Activated T-cell treated with anti-CD3 and anti-CD28 coated beads for 48 hours (primary cell): ENCODE data around the gene CRABP1.

Experiments
- DNase-seq: peaks from one replicate; pipeline ENCODE4 v3.0.0-alpha.2; 2020; ENCODE audit warnings: low read depth

The CRABP1 gene

DNA sequence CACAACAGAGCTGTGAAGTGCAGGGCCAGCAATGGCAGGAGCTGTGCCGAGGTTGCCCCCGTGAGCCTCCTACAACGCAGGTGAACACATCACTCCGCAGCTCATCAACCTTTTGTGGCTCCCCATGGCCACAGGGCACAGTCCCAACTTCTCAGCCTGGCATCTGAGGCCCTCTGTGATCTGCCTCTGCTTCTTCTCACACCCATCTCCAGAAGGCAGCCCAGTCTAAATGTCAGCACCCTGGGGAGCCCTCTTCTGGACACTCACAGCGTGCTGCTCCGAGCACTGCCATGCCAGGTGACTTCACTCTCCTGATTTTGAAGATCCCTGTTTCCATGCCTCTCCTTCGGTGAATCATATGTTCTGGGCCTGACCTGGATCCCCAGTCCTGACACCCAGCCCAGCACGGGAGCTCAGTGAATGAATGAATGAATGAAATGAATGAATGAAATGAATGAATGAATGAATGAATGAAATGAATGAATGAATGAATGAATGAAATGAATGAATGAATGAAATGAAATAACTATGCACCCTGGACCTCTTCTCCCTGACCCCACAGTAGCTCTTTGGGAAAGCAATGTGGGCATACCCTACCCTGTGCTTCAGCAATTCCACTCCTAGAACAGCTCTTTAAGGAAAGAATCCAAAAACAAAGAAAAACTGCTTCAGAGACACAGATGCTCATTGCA is 22.9 kb upstream of the CRABP1 start:
- DNase-seq, result no peak

DNA sequence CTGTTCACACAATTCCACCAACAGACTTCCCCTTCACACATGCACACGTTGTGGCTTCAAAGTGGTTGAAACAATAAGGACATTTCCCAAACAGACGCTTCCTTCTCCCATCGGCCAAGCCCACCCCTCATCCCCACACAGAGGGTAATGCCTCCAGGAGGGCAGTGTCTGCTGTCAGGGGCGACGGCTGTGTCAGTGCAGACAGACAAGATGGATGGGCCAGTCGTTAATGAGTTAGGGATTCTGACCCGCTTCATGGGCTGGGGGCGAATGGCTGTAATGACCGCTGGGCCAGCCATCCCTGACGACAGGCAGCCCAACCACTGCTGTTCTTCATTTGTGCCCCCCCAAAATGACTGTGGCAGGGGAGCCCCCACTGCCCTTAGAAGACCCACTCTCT is 20.6 kb upstream of the CRABP1 start:
- no peak for DNase-seq

DNA sequence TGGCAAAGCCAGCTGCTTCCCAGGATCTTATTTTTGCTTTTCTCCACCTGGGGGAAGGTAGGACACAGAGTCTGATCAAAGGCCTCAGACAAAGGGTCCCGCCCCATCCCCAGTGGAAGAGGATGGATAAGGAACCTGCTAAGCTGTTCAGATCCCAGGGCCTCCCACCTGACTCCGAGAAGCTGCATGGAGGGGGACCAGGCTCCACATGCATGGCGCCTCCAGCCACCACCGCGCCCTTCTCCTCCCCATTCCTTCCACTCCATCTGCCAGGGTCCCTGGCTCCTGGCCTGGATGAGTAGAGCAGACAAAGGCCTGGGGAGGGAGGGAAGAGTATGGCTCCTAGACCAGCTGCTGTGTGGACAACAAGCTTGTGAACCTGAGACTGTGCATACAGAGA is 20.0 kb upstream of the CRABP1 start:
- DNase-seq, result no peak

DNA sequence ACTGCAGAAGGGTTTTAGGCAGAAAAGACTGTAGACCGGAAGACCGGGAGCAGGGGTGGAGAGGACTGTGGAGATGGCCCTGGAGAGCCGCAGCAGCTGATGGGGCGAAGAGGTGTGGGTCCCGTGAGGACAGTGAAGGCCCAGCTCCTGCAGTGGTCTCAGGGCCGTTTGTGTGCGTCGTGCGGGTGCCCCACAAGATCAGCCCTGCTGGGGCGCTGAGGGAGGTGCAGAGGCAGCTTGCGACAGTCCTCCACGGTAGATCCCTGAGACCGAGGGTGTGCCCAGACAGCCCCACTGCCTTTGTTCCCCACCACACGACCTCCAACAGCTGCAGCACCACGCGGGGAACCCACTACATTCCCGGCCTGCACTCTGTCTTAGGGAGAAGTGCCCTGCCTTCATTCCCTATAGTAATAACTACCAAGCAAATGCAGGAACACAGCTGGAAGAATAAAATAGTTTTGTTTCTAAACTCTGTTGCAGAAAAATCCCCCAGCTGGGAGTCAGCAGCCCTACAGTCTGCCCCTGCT is 19.0 kb upstream of the CRABP1 start:
- DNase-seq, result no peak

DNA sequence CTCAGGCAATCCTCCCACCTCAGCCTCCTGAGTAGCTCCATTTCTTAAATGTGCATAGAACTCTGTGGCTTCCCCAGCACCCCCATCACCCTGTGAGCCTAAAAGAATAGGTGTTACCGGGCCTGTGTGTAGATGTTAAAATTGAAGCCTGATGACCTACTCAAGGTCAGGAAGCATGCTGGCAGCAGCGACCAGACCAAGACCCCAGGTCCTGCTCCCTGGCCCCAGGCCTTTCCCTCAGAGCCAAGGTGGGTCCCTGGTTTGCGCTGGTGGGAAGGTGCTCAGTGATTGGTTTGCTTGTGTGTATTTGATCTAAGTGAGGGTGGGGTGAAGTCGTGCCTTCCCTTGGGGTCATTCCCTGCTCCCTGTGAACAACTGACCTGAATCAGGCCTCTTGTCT is 18.4 kb upstream of the CRABP1 start:
- no peak for DNase-seq

DNA sequence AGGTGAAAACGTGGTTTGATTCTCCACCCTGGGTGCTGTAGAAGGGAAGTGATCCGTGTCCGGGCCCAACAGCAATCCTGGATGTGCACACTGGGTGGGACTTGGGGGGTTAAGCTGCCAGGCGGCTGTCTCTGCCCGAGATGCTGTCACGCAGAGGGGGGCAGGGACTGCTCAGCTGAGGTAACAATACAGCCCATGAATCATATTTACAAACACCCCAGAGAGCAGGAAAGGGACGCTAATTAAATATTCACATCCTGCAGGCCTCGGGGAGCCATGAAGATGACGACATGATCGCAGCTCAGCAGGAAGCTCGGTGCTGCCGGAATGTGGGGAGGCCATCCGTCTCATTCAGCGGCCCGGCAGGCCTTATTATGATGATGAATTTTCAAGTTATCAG is 17.9 kb upstream of the CRABP1 start:
- DNase-seq, result no peak

DNA sequence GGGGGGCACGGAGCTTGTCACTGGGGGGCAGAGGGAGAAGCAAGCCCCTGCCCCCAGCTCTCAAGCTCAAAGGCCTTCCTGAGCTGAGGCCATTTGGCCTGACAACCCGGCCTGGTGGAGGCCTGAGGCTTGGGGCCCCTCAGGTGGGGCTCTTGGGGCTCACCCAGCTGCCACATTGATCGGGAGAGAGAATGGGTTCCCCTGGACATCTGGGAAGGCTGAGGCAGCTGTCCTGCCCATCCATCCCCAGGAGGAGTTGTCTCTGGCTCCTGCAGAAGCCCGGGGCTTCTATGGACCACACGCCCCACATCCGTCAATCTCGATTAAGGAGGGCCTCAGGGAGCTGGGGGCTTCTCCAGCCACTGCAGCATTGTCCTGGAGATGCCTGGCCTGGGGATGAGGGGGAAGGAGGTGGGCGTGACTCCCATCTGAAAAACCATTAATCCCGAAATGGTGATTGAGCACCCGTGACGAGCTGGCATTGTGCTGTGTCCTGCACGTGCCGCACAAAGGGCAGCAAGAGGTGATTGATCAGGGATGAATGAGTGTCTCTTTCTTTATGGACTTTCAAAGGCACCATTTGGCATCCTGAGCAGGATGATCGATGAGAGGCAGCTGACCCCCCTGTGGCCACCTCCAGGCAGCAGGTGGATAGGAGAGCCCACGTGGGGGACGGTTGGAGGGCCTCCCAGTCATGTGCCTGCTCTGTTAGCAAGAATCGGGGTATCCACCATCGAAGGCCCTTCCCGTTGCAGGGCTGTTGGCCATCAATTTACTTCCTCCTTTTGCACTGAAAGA is 17.2 kb upstream of the CRABP1 start:
- no peak for DNase-seq

DNA sequence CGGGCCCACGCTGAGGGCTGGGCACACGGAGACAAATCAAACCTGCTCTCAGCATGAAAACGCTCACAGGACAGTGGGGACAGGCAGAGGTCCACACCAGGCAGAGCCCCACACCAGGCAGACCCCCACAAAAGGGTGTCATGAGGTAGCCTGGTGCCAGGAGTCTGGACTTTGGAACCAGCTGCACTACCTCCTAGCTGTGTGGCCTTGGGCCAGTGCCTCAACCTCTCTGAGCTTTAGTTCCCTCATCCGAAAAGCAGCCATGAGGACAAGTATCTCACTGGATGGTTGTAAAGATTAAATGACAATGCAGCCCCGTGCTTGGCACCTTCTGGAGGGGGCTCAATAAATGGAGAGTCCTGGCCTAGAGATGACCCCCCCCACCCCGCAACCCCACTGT is 16.5 kb upstream of the CRABP1 start:
- no peak for DNase-seq

DNA sequence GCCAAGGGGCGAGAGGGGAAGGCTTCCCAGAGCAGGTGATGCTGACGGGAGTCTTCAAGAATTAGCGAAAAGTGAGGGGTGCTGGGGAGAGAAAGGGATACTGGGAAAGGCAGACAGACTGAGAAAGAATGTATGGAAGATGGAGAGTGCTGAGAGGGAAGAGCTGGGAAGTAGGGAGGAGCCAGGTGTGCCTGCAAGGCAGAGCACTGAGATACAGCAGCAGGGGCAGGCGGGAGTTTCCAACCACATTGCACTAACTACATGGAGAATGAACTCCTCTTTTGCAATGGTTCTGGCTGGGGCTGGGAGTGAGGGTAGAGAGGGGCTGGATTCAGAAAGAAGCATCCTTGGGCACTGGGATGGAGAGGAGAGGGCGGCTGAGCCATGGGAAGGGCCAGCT is 16.0 kb upstream of the CRABP1 start:
- no peak for DNase-seq

DNA sequence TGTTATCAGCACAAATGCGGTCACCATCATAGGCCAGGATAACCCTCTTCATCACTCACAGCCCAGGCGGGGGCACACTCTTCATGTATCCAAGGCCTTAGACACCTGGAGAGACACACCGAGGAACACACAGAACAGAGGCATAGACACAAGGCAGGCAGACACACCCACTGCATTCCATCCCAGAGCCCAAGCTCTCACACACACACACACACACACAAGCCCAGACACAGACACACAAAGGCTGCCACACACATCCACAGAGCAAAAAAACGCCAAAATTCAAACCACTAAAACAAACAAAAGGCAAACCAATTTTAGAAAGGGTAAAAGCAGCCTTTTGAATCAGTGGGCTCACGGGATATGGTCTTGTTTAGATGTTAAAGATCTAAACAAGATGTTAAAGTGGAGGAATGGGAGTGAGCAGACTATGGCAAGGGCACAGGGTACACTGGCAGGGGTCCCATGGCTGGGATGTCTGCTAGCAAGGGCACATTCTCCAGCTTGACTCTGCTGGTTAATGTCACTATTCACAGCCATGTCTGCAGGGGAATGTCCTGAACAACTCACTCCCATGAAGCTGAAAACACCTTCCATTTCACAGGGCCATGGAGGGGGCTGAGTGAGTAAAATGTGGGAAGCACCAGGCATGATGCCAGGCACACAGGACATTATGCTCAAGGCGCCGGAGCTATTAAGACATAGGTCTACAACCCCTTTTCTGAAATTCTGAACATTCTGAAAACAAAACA is 14.9 kb upstream of the CRABP1 start:
- no peak for DNase-seq

DNA sequence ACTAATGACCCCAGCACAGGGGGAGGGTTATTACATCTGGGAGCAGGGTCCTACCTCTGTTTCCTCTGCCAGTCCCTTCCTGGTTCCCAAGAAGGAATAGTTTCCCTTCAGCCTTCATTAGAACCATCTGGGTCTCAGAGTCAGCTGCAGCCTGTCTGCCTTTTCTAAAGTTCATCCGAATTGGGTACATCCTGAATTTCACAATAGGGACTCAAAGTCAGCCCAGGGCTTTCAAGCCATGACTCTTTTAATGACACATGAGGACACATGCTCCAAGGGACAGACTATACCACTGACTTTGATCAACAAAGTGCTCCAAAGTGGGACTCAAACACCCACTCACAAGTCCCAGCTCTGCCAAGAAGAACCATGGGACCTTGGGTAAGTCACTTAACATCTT is 12.7 kb upstream of the CRABP1 start:
- no peak for DNase-seq

DNA sequence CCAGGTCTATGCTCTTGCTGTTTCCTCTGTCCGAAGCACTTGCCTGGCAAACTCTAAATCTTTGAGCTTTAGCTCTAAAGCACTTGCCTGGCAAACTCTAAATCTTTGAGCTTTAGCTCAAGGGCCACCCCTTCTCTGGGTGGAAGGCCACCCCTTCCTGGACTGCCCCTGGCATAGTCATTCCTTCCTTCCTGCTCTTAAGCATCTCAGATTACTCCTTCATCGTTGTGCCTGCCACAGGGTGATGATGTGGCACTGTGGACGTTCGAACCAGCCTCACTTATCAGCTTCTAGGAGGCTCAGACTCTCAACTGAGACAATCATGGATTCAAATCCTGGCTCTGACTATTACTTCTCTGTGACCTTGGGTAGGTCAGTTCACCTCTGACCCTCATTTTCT is 10.5 kb upstream of the CRABP1 start:
- no peak for DNase-seq

DNA sequence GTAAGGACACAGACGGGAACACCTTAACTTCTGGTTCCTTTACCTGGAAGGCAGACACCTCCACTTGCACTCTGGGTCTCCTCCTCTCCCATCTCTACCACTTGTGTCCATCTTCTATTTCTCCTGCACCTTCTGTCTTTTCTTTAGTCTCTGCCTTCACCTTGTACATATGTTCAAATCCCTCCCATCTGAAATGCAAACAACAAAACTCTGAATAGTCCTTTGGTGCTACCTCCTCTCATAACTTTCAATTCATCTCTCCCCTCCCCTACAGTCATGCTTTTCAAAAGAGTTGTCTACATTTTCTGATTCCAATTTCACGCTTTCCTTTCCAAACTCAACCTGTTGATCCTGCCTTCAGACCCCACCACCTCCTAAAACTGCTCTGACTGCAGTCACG is 5.3 kb upstream of the CRABP1 start:
- no peak for DNase-seq

DNA sequence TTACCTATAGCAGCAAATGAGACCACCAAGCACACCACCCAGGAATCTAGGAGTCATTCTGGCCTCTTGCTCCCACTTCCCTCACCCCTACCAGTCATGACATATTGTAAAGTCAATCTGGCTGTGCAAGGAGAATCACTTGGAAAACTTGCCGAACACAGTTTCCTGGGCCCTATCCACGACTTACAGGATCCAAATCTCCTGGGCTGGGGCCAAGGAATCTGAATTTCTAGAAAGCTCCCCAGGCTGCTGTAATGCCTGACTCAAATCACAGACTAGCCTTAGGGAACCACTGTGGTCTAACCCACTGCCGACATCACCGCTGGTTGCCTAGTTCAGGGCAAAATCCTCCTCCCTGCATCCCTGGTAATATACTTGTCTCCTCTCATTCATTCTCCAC is 4.2 kb upstream of the CRABP1 start:
- no peak for DNase-seq

DNA sequence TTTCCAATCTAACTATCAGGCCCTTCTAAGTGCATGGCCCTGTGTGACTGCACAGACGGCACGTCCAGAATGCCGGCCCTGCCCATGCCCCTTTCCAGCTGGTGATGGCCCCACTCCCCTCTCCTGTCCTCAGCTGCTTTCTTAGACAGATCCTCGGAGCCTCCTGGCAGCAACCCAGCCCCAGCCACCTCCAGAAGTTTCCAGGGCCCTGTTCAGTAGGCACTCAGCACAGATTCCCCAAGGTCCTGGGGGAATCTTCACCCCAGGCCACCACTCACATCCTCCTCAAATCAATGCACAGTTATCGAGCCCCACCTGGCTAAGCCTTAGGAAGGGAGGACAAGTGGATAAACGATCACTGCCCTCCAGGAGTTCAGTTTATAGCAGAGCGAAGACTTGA is 1.4 kb upstream of the CRABP1 start:
- no peak for DNase-seq

DNA sequence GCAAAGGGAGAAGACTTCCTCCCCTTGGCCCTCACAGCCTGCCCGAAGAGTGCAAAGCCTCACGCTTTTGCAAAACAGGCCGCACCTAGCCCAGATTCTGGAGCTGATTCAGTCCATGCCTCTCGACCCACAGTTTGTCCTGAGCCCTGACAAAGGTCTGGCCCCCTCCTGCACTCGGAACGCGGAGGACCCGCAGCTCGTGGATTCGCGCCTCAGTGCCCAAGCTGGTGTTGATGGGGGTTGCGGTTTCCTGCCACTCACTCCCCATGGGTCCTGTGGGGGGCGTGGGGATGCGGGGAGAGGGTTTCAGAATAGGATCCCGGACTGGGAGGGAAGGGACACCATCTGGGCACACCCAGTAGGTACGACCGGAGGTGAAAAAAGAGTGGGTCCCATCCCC is 594 bp upstream of the CRABP1 start:
- no peak for DNase-seq

DNA sequence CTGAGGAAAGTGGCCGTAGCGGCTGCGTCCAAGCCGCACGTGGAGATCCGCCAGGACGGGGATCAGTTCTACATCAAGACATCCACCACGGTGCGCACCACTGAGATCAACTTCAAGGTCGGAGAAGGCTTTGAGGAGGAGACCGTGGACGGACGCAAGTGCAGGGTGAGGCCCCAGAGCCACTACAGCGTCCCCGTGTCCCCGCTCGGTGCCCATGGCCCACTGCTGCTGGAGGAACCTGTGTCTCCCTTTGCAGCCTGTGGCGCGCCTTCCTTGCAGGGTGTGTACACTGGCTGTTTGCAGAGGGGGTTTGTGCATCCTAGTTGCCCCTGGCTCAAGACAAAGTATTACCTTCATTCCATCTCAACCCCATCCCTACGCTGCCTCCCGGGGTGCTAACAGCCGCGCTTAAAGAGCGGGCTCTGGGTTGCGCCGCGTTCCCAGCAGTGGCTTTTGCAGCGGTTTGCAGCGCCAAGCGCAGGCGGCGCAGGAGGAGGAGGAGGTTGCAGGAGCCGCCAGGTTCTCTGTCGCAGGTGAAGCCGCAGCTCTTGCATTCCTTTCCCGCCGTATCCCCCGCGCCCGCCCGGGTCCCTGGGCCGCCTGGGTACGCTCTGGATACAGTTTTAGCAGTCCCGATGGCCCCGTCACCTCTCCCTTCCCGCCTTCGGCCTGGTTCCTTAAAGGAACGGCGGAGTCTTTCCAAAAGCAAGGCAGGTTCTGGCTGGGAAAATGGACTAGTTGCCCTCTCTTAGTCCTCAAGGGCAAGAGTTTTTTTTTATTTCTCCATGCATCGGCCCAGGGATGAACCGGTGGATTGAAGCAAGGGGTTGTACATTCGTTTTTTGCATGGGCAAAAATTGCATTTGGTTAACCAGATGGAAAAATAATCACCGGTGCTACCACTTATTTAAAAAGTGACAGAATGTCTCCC is 1.2 kb downstream of the CRABP1 start:
- DNase-seq, result no peak

DNA sequence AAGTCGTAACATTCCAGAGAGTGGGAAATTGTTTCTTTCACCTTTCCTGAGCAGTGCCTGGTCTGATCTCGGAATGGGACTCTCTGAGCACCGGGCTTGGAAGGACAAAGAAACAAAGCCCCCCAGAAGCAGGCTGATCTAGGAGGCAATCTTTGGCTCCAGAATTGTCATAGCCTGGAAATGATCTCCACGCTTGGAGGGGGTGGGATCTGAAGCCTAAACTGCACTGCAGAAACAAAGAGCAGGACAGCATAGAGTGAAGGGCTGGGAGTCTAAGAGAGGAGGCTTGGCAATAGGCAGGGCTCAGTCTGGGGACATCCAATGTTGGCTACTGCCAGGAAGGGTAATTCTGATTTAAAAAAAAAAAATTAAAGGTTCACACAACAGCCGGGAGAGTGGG is 1.9 kb downstream of the CRABP1 start:
- no peak for DNase-seq

DNA sequence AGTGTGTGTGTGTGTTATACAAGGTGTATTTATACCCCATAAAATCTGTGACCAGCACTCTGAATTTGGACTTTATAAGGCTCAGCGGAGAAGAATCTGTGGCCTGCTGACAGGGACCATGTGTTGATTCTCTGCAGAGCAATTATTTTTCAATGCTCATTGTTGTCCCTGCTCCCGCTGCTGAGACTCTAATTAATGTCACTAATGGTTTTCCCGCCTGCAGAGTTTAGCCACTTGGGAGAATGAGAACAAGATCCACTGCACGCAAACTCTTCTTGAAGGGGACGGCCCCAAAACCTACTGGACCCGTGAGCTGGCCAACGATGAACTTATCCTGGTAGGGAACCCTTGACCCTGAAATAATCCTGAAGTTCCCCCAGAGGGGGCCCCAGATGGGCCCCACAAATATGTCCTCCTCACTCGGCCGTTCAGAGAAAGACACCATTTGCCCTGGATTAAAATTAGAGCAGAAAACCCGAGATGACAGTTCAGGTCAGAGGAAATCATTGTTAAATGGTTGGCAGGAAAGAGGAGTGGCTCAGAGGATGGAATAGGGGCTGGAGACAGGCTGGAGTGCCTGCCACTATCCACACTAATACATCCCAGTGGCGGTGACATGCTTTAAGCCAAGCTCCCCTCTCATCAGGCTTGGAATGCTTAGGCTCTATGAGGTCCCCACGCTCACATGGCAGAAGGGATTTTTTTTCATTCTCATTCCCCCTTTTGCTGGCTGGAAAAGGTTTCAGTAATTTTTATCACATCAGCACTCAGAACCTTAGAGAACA is 3.3 kb downstream of the CRABP1 start:
- DNase-seq, result no peak

DNA sequence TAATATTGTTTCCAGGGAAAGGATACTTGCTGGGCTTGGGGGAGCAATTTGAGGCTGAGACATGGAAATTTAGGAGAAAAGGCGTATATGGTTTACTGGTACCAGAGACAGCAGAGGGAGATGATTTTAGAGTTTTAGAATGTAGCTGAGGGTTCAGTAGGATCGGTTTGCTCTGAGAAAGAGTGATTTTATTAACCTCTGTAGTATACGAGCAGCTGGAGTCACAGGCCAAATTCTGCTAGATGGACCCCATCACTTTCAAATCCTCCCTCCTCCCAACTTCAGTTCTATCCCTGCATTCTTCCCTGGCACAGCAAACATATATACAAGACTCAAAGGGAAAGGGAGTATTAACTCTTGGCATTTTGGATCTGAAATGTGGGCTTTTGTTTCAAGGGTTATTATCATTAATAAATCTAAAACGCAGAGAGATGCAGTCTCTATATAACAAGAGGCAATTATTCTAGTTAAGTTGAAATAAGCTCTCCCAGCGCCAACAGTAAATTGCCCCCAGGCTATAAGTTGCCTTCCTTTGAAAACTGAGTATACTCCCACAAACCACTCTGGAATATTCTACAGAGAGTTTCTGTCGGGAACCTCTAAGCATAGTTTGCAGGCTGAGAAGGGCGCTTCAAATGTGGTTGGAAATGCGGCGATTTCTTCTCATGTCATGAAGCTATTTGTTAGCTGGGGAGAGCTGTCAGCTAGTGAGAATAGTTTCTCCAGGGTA is 5.4 kb downstream of the CRABP1 start:
- DNase-seq, result no peak
